ENCODE measurements around the gene CRYBA4.
A peak's percentile ranks its signal among the peaks of the same experiment; 100 is the strongest.

The CRYBA4 gene

DNA sequence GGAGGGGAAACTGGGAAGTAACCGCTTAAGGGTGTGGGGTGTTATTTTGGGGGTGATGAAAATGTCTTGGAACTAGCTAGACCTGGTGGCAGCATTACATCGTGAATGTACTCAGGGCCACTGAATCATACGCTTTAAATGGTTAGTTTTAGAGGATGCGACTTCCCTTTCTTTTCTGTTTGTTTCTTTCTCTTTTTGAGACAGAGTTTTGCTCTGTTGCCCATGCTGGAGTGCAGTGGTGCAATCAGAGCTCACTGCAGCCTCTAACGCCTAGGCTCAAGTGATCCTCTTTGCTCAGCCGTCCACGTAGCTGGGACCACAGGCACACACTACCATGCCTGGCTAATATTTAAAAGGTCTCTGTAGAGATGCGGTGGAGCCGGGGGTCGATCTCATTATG is 30.1 kb downstream of the CRYBA4 start:
- no peak for DNase-seq (ENCODE audit: low read depth, low spot score)

DNA sequence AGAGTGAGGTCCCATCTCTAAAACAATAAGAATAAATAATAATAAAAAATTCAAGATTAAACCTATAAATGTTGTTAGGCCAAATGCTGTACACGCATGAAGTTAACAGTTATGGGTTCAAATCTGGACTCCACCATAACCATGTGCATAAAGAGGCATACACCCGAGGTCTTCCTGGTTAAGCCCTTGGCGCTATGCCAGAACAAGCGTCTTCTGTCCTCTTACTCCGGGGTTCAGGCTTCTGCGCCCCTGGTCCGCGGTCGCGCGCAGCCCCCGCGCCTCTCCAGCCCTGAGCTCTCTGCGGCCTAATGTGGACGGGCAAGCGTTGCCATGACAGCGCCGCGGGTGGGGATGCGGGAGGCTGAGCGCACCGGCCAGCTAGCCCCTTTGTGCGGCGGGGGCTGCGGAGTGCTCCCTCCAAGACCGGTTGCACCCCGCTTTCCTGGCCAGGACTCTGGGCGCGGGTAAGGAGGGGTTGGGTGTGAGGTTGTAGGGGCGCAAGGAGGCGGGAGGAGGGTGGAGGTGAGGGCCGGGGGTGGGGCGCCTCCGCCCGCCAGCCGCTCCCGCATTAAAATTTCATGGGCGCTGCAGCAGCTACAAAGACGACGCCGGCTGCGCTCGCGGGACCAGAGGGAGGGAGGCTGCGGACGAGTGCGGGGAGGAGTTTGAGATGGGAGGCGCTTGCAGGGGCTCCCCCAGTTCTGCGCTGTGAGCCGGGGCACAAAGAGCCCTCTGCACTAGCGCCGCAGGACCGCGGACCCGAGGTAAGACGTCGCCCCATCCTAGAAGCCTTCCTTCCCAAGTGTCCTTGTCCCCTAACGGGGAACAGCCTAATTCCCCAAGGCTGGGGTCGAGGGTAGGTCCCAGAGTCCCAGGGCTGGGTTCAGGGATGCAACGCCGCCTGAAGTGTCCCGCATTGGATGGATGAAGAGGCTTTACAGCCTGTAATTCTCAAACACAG is 35.4 kb downstream of the CRYBA4 start, which contains the start of gene MIAT:
TSS of gene MIAT (plus strand) at position 698 of the 961 bp plus-strand sequence.
- no peaks in the 10 kb centered on the region for H3K36me3 ChIP-seq (ENCODE audit: insufficient read depth, insufficient read length, low read length)
- TF ChIP-seq YY1 (IDR thresholded peaks at IDR 0.05; ENCODE audit: insufficient read depth, insufficient read length) (no peak), ZNF274 (IDR thresholded peaks at IDR 0.05; ENCODE audit: low read depth, low read length) (no peak), SUZ12 (IDR thresholded peaks at IDR 0.05; ENCODE audit: extremely low read depth, insufficient read depth, insufficient read length) (no peak)
- H3K4me1 ChIP-seq (ENCODE audit: insufficient read depth, insufficient read length): peaks cover 9% of the 10 kb centered on the region
- DNase-seq (ENCODE audit: low read depth, low spot score): no peak
- peaks cover 35% of the 10 kb centered on the region for H3K27me3 ChIP-seq (ENCODE audit: insufficient read depth, insufficient read length)
- no peaks in the 10 kb centered on the region for H3K9me3 ChIP-seq (ENCODE audit: insufficient read depth, low read length)
- peak within 1 kb of the TSS; percentile 61 for H3K9ac ChIP-seq (ENCODE audit: insufficient read length, low read depth)
- H3K4me3 ChIP-seq (ENCODE audit: insufficient read length, low read depth): peak within 1 kb of the TSS; percentile 43

More for the DNA sequence above, 30.1 kb downstream of the CRYBA4 start:
- no peaks in the 10 kb centered on the region for H3K9me3 ChIP-seq (ENCODE audit: insufficient read depth, low read length)
- H3K27me3 ChIP-seq (ENCODE audit: insufficient read depth, insufficient read length): peaks cover 42% of the 10 kb centered on the region
- no peaks in the 10 kb centered on the region for H3K36me3 ChIP-seq (ENCODE audit: insufficient read depth, insufficient read length, low read length)
- H3K4me1 ChIP-seq (ENCODE audit: insufficient read depth, insufficient read length): peaks cover under 1% of the 10 kb centered on the region
- H3K9ac ChIP-seq (ENCODE audit: insufficient read length, low read depth): no peak overlapping the region
- no peak for TF ChIP-seq YY1 (IDR thresholded peaks at IDR 0.05; ENCODE audit: insufficient read depth, insufficient read length)
- no peak for TF ChIP-seq SUZ12 (IDR thresholded peaks at IDR 0.05; ENCODE audit: extremely low read depth, insufficient read depth, insufficient read length)
- no peak for TF ChIP-seq ZNF274 (IDR thresholded peaks at IDR 0.05; ENCODE audit: low read depth, low read length)
- no peak overlapping the region for H3K4me3 ChIP-seq (ENCODE audit: insufficient read length, low read depth)

DNA sequence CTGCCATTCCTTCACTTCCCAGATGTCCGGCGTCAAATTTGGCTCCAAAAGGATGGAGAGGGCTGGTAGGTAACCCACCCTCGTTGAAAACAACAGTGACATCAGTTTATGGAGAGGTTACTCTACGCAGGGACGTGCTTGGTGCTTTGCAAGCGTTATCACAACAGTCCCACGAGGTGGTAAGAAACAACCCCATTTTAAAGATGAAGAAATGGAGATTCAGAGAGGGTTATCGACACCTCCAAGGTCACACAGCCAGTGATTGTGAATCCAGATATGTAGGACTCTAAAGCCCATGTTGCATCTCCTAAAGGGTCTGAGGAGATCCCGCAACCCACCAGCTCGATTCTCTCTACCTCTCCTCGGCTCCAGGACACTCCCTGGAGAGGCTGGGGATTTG is 36.4 kb downstream of the CRYBA4 start:
- DNase-seq (ENCODE audit: low read depth, low spot score): no peak
- peaks cover 9% of the 10 kb centered on the region for H3K4me1 ChIP-seq (ENCODE audit: insufficient read depth, insufficient read length)
- no peaks in the 10 kb centered on the region for H3K9me3 ChIP-seq (ENCODE audit: insufficient read depth, low read length)
- TF ChIP-seq SUZ12 (IDR thresholded peaks at IDR 0.05; ENCODE audit: extremely low read depth, insufficient read depth, insufficient read length) (no peak), ZNF274 (IDR thresholded peaks at IDR 0.05; ENCODE audit: low read depth, low read length) (no peak), YY1 (IDR thresholded peaks at IDR 0.05; ENCODE audit: insufficient read depth, insufficient read length) (no peak)
- H3K9ac ChIP-seq (ENCODE audit: insufficient read length, low read depth): peak overlapping the region; percentile 11
- H3K36me3 ChIP-seq (ENCODE audit: insufficient read depth, insufficient read length, low read length): no peaks in the 10 kb centered on the region
- peaks cover 29% of the 10 kb centered on the region for H3K27me3 ChIP-seq (ENCODE audit: insufficient read depth, insufficient read length)
- peak overlapping the region; percentile 36 for H3K4me3 ChIP-seq (ENCODE audit: insufficient read length, low read depth)

DNA sequence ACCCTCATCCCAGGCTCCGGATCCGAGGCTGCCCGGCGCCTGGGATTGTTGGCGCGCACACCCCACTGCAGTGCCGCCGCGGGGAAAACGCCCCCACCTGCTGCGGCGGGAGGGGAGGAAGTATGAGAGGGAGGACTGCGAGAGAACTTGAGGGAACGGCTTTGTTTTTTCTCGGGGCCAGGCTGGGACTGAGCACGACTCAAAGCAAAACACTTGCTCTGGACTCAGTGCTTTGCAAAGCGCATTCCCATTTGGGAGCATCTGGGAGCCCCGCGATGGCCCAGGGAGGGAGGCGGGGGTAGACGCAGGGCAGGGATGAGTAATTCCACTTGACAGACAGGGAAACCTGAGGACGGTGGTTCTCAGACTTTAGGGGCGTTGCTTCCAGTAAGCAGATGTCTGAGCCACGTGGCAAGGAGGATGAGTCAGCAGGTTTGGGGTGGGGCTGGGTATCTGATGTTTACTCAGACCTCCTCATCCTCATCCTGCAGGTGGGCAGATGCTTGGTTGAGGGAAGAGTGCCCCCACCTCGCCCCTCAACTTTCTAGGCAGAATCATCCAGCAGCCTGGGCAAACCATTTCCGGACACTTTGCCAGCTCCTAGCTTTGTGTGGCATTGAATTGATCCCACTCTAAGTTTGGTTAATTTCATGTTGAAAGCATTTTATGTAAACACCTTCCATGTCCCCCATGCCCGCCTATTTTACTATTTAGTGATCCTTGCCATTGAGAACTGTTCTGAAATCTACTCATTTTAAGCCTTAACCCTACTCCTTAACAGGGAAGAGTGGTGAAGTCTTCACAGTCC is 37.1 kb downstream of the CRYBA4 start:
- Histone ChIP-seq H3K27me3 (ENCODE audit: insufficient read depth, insufficient read length) (peaks cover 28% of the 10 kb centered on the region), H3K36me3 (ENCODE audit: insufficient read depth, insufficient read length, low read length) (no peaks in the 10 kb centered on the region), H3K4me1 (ENCODE audit: insufficient read depth, insufficient read length) (peaks cover 9% of the 10 kb centered on the region), H3K9ac (ENCODE audit: insufficient read length, low read depth) (peak overlapping the region; percentile 11), H3K9me3 (ENCODE audit: insufficient read depth, low read length) (no peaks in the 10 kb centered on the region), H3K4me3 (ENCODE audit: insufficient read length, low read depth) (peak overlapping the region; percentile 36)
- TF ChIP-seq YY1 (IDR thresholded peaks at IDR 0.05; ENCODE audit: insufficient read depth, insufficient read length) (no peak), ZNF274 (IDR thresholded peaks at IDR 0.05; ENCODE audit: low read depth, low read length) (no peak), SUZ12 (IDR thresholded peaks at IDR 0.05; ENCODE audit: extremely low read depth, insufficient read depth, insufficient read length) (no peak)
- peak; percentile 91 for DNase-seq (ENCODE audit: low read depth, low spot score)

DNA sequence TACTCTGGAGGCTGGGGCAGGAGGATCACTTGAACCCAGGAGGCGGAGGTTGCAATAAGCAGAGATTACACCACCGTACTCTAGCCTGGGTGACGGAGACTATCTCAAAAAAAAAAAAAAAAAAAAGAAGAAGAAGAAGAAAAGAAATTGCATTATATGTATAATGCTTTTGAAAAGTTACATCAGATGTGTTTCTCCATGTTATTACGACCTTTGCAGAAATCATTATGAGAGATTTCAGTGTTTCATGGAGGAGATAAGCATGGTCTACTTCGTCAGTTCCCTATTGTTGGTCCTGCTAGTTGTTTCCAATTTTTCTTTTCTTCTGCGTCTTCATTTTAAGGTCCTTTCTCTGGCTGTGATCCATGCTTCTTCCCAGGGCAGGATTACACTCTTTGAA is 38.6 kb downstream of the CRYBA4 start:
- Histone ChIP-seq H3K4me1 (ENCODE audit: insufficient read depth, insufficient read length) (peaks cover 9% of the 10 kb centered on the region), H3K27me3 (ENCODE audit: insufficient read depth, insufficient read length) (peaks cover 27% of the 10 kb centered on the region), H3K9ac (ENCODE audit: insufficient read length, low read depth) (no peak overlapping the region), H3K36me3 (ENCODE audit: insufficient read depth, insufficient read length, low read length) (no peaks in the 10 kb centered on the region), H3K4me3 (ENCODE audit: insufficient read length, low read depth) (no peak overlapping the region), H3K9me3 (ENCODE audit: insufficient read depth, low read length) (no peaks in the 10 kb centered on the region)
- DNase-seq (ENCODE audit: low read depth, low spot score): no peak
- TF ChIP-seq YY1 (IDR thresholded peaks at IDR 0.05; ENCODE audit: insufficient read depth, insufficient read length): no peak
- TF ChIP-seq ZNF274 (IDR thresholded peaks at IDR 0.05; ENCODE audit: low read depth, low read length): no peak
- TF ChIP-seq SUZ12 (IDR thresholded peaks at IDR 0.05; ENCODE audit: extremely low read depth, insufficient read depth, insufficient read length): no peak

DNA sequence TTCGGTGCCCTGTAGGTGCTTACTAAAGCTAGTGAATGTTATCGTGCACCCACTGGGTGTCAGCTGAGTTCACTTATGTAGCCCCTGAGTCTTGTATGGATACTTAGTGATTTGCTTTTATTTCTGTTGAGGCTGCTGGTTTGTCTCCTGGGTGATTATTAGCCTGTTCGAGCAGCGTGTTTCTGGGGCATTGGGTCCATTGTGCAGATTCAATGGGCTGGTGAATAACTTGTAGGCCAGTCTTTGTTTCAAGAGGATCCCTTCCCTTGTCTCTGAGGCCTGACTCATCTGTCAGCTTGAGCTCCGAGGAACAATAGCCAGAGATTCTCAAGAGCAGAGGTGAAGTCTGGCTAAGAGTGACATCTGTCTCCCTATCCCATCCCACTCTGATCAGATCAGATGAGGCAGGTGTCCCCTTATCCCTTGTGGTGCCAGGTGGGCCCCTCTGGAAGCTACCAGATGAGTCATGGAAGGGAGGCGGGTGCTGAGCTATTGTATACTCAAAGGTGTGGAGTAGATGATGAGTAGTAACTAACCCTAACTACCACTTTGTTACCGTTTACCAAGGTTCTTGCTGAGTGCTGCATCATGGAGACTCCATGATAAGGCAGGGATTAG is 39.3 kb downstream of the CRYBA4 start:
- H3K4me1 ChIP-seq (ENCODE audit: insufficient read depth, insufficient read length): peaks cover 9% of the 10 kb centered on the region
- DNase-seq (ENCODE audit: low read depth, low spot score): peak; percentile 74
- H3K9me3 ChIP-seq (ENCODE audit: insufficient read depth, low read length): no peaks in the 10 kb centered on the region
- peak overlapping the region; percentile 50 for H3K9ac ChIP-seq (ENCODE audit: insufficient read length, low read depth)
- H3K36me3 ChIP-seq (ENCODE audit: insufficient read depth, insufficient read length, low read length): no peaks in the 10 kb centered on the region
- no peak overlapping the region for H3K4me3 ChIP-seq (ENCODE audit: insufficient read length, low read depth)
- TF ChIP-seq YY1 (IDR thresholded peaks at IDR 0.05; ENCODE audit: insufficient read depth, insufficient read length): no peak
- TF ChIP-seq SUZ12 (IDR thresholded peaks at IDR 0.05; ENCODE audit: extremely low read depth, insufficient read depth, insufficient read length): no peak
- TF ChIP-seq ZNF274 (IDR thresholded peaks at IDR 0.05; ENCODE audit: low read depth, low read length): no peak
- H3K27me3 ChIP-seq (ENCODE audit: insufficient read depth, insufficient read length): peaks cover 24% of the 10 kb centered on the region

All from NT2/D1 (cell line).